ENCODE measurements around the gene MARCHF10.

MARCHF10 gene

GRCh38 chr17:62676952-62677596 lies 131.0 kb downstream of the MARCHF10 start:
- no peak for DNase-seq (ENCODE audit: extremely low read depth, insufficient read length)
- no peak overlapping the region for H3K4me3 ChIP-seq (replicated peaks; ENCODE audit: low read depth, low read length)
- TF ChIP-seq CTCF (IDR thresholded peaks at IDR 0.05; ENCODE audit: insufficient read depth, low read length, poor library complexity, severe bottlenecking) = no peak
- H3K27me3 ChIP-seq (replicated peaks; ENCODE audit: control insufficient read depth, insufficient read depth, low read length) = no peaks in the 10 kb centered on the region
- no peaks in the 10 kb centered on the region for H3K36me3 ChIP-seq (ENCODE audit: control insufficient read depth, insufficient read depth, low read length)

GRCh38 chr17:62676231-62676943 lies 131.7 kb downstream of the MARCHF10 start:
- no peak overlapping the region for H3K4me3 ChIP-seq (replicated peaks; ENCODE audit: low read depth, low read length)
- DNase-seq (ENCODE audit: extremely low read depth, insufficient read length) = no peak
- no peaks in the 10 kb centered on the region for H3K27me3 ChIP-seq (replicated peaks; ENCODE audit: control insufficient read depth, insufficient read depth, low read length)
- TF ChIP-seq CTCF (IDR thresholded peaks at IDR 0.05; ENCODE audit: insufficient read depth, low read length, poor library complexity, severe bottlenecking) = no peak
- no peaks in the 10 kb centered on the region for H3K36me3 ChIP-seq (ENCODE audit: control insufficient read depth, insufficient read depth, low read length)

- no peak overlapping the region for H3K4me3 ChIP-seq (replicated peaks; ENCODE audit: low read depth, low read length)
- TF ChIP-seq CTCF (IDR thresholded peaks at IDR 0.05; ENCODE audit: insufficient read depth, low read length, poor library complexity, severe bottlenecking) = no peak
- H3K36me3 ChIP-seq (ENCODE audit: control insufficient read depth, insufficient read depth, low read length) = no peaks in the 10 kb centered on the region
- no peak for DNase-seq (ENCODE audit: extremely low read depth, insufficient read length)
- no peaks in the 10 kb centered on the region for H3K27me3 ChIP-seq (replicated peaks; ENCODE audit: control insufficient read depth, insufficient read depth, low read length)
Observed at GRCh38 chr17:62675701-62676100, 132.4 kb downstream of the MARCHF10 start.

- Histone ChIP-seq H3K27me3 (replicated peaks; ENCODE audit: control insufficient read depth, insufficient read depth, low read length) (no peaks in the 10 kb centered on the region), H3K4me3 (replicated peaks; ENCODE audit: low read depth, low read length) (no peak overlapping the region), H3K36me3 (ENCODE audit: control insufficient read depth, insufficient read depth, low read length) (no peaks in the 10 kb centered on the region)
- TF ChIP-seq CTCF (IDR thresholded peaks at IDR 0.05; ENCODE audit: insufficient read depth, low read length, poor library complexity, severe bottlenecking) = no peak
- DNase-seq (ENCODE audit: extremely low read depth, insufficient read length) = no peak
Observed at GRCh38 chr17:62675260-62675659, 132.9 kb downstream of the MARCHF10 start.

- H3K36me3 ChIP-seq (ENCODE audit: control insufficient read depth, insufficient read depth, low read length) = no peaks in the 10 kb centered on the region
- DNase-seq (ENCODE audit: extremely low read depth, insufficient read length) = no peak
- no peak overlapping the region for H3K4me3 ChIP-seq (replicated peaks; ENCODE audit: low read depth, low read length)
- H3K27me3 ChIP-seq (replicated peaks; ENCODE audit: control insufficient read depth, insufficient read depth, low read length) = no peaks in the 10 kb centered on the region
- TF ChIP-seq CTCF (IDR thresholded peaks at IDR 0.05; ENCODE audit: insufficient read depth, low read length, poor library complexity, severe bottlenecking) = no peak
Observed at GRCh38 chr17:62674841-62675240, 133.3 kb downstream of the MARCHF10 start.
